Esophagus muscularis mucosa (tissue), 3 donors: ENCODE results near the gene TMEM235.

Source experiments
- POLR2A ChIP-seq: fragments of 450-650 bp; IDR thresholded peaks from one replicate; pipeline ENCODE4 v1.6.1; 2017; ENCODE audit warnings: antibody characterized with exemption, moderate library complexity, mild to moderate bottlenecking, low read depth
- POLR2AphosphoS5 ChIP-seq, 2 donors: sonication (generic); formaldehyde crosslinking; IDR thresholded peaks; one replicate each; pipeline ENCODE4 v1.6.1; 2017; ENCODE audit warnings: antibody characterized with exemption in 2 of 2
- TF ChIP-seq, protein P1 (sequence below), 3 experiments: fragments of 200-600 bp in 2 of 3; fragments of 450-650 bp in 1 of 3; sonication (generic) in 2 of 3; IDR thresholded peaks; one replicate each; pipeline ENCODE4 v1.5.1; 2017 to 2019; ENCODE audit warnings: antibody characterized with exemption in 3 of 3, mild to moderate bottlenecking in 2 of 3, moderate library complexity in 1 of 3

DNA sequence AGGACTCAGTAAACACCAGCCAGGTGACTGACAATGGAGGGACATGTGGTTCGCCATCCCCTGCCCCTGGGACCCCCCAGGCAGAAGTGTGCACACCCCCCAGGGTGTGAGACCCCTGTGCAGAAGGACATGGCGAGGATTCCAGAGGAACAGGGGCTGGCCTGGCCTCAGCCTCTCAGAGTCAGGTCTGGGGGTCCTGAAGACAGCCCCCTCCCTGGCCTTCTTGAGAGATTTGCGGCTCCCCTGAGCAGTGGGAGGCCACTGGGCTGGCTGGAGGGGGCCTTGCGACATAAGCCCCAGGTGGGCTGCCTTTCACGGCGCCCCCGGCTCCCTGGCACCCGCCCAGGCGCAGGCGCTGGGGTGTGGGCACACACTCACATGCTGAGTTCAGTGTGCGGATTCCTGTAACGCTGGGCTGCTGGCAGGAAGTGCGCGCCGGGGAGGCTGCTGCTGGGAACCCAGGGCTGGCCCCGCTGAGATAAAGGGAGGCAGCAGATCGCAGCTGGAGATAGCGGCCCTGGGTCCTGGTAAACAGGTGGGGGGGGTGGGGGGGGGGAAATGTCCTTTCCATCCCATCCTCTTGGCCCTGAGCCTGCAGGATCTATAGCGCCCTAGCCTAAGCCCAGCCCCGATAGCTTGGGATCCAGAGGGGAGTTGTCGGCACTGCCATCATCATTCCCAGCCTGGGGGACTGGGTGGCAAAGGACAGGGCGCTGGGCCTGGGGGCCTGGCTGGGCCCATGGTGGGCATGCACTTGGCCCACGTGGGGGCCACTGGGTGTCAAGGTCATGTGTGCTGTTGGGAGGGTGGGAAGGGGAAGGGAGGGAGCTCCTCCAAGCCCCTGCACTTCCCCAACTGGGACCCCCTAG is 27.1 kb downstream of the TMEM235 start:
- TF ChIP-seq, protein P1, sequence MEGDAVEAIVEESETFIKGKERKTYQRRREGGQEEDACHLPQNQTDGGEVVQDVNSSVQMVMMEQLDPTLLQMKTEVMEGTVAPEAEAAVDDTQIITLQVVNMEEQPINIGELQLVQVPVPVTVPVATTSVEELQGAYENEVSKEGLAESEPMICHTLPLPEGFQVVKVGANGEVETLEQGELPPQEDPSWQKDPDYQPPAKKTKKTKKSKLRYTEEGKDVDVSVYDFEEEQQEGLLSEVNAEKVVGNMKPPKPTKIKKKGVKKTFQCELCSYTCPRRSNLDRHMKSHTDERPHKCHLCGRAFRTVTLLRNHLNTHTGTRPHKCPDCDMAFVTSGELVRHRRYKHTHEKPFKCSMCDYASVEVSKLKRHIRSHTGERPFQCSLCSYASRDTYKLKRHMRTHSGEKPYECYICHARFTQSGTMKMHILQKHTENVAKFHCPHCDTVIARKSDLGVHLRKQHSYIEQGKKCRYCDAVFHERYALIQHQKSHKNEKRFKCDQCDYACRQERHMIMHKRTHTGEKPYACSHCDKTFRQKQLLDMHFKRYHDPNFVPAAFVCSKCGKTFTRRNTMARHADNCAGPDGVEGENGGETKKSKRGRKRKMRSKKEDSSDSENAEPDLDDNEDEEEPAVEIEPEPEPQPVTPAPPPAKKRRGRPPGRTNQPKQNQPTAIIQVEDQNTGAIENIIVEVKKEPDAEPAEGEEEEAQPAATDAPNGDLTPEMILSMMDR (IDR thresholded peaks at IDR 0.05) = no peak
- TF ChIP-seq POLR2A (no peak), POLR2AphosphoS5 (IDR thresholded peaks at IDR 0.05) (peak; percentile 10 to 36)
